Stimulated activated CD8-positive, alpha-beta memory T cell treated with anti-CD3 and anti-CD28 coated beads, Interleukin-7, amount 100 ng/mL, for 48 hours (primary cell): ENCODE data around the gene MAPT.

Experiments used
- DNase-seq, 2 donors: peaks; one replicate each; pipeline ENCODE4 v3.0.0-alpha.2; 2020; ENCODE audit warnings: low read depth in 1 of 2; ENCODE audit errors: extremely low read depth in 1 of 2

MAPT gene

GRCh38 chr17:46044286-46044928, 150.1 kb downstream of the MAPT start:
- DNase-seq = no peak

- DNase-seq = no peak
Observed at GRCh38 chr17:46044989-46045388, 150.6 kb downstream of the MAPT start.

GRCh38 chr17:46045639-46046038, 151.3 kb downstream of the MAPT start:
- DNase-seq = no peak

GRCh38 chr17:46046957-46047356, 152.6 kb downstream of the MAPT start:
- no peak for DNase-seq

- DNase-seq = no peak
Observed at GRCh38 chr17:46047398-46047797, 153.0 kb downstream of the MAPT start.

GRCh38 chr17:46047856-46048255, 153.5 kb downstream of the MAPT start:
- no peak for DNase-seq

- DNase-seq = no peak
Observed at GRCh38 chr17:46049656-46050055, 155.3 kb downstream of the MAPT start.

GRCh38 chr17:46053911-46054534, 159.7 kb downstream of the MAPT start:
- DNase-seq = no peak

GRCh38 chr17:46056800-46057304, 162.5 kb downstream of the MAPT start:
- DNase-seq = peak in 1 of 2 donors; percentile 11

- no peak for DNase-seq
Observed at GRCh38 chr17:46057366-46057765, 163.0 kb downstream of the MAPT start.

GRCh38 chr17:46059486-46059885, 165.1 kb downstream of the MAPT start:
- no peak for DNase-seq

GRCh38 chr17:46060461-46060860, 166.1 kb downstream of the MAPT start:
- DNase-seq = no peak

GRCh38 chr17:46061435-46061834, 167.1 kb downstream of the MAPT start:
- DNase-seq = no peak

- DNase-seq = no peak
Observed at GRCh38 chr17:46063241-46063640, 168.9 kb downstream of the MAPT start.

GRCh38 chr17:46064460-46064859, 170.1 kb downstream of the MAPT start:
- DNase-seq = no peak

- no peak for DNase-seq
Observed at GRCh38 chr17:46071796-46072195, 177.4 kb downstream of the MAPT start.

GRCh38 chr17:46072998-46073397, 178.6 kb downstream of the MAPT start:
- DNase-seq = no peak

GRCh38 chr17:46074540-46074939, 180.2 kb downstream of the MAPT start:
- no peak for DNase-seq
